ENCODE data around the gene ANKRD40CL. TPM values are rescaled to one million over a fixed set of nuclear protein-coding genes. Genes with fewer than 3 reads are reported as not detected.

Gene ANKRD40CL
- total RNA-seq, 1 donor from 2014 or later: not detected

DNA sequence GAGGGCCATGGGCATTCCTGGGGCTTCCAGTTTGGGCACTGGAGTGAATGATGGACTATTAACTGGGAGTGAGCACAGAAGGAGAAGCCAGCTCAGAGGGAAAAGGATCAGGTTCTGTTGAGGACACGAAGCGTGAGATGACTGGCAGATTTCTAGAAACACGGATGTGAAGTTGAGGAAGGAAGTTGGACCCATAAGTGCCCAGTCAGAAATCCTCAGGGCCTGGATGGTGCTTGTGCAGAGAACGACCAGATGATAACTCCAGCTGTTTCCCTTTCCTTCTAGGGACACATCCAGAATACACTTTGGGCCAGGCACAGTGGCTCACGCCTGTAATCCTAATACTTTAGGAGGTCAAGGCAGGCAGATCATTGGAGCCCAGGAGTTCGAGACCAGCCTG is 23.3 kb upstream of the ANKRD40CL start:
- Mint-ChIP-seq H3K36me3 (ENCODE audit: unreplicated experiment) (no peaks in the 10 kb centered on the region), H3K4me1 (ENCODE audit: unreplicated experiment) (no peaks in the 10 kb centered on the region), H3K9me3 (ENCODE audit: unreplicated experiment) (no peaks in the 10 kb centered on the region), H3K27ac (ENCODE audit: unreplicated experiment) (no peak overlapping the region), H3K4me3 (ENCODE audit: unreplicated experiment) (no peak overlapping the region), H3K27me3 (ENCODE audit: unreplicated experiment) (no peaks in the 10 kb centered on the region)
- TF ChIP-seq, protein P1, sequence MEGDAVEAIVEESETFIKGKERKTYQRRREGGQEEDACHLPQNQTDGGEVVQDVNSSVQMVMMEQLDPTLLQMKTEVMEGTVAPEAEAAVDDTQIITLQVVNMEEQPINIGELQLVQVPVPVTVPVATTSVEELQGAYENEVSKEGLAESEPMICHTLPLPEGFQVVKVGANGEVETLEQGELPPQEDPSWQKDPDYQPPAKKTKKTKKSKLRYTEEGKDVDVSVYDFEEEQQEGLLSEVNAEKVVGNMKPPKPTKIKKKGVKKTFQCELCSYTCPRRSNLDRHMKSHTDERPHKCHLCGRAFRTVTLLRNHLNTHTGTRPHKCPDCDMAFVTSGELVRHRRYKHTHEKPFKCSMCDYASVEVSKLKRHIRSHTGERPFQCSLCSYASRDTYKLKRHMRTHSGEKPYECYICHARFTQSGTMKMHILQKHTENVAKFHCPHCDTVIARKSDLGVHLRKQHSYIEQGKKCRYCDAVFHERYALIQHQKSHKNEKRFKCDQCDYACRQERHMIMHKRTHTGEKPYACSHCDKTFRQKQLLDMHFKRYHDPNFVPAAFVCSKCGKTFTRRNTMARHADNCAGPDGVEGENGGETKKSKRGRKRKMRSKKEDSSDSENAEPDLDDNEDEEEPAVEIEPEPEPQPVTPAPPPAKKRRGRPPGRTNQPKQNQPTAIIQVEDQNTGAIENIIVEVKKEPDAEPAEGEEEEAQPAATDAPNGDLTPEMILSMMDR (IDR thresholded peaks at IDR 0.05): no peak
- DNase-seq (ENCODE audit: extremely low spot score, unreplicated experiment): no peak

DNA sequence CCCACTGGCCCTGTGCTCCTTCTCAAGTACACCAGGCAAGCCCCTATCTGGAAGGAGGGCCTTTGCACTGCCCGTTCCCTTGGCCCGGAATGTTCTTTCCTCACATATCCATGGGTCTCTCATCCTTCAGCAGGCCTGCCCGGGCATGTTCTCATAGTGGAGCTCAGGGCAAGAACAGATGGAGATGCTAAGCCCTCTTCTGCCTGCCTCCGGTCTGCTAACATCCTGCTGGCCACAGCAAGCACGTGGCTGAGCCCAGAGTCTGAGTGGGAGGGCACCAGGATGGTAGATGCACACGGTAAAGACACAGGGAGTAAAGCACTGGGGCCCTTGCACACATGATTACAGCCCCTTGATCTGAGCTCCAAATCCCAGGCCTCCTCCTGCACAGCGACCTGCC is 19.8 kb upstream of the ANKRD40CL start:
- no peaks in the 10 kb centered on the region for H3K36me3 Mint-ChIP-seq (ENCODE audit: unreplicated experiment)

GRCh38 chr17:50785946-50786570 is 18.7 kb upstream of the ANKRD40CL start:
- Mint-ChIP-seq H3K4me1 (ENCODE audit: unreplicated experiment) (no peaks in the 10 kb centered on the region), H3K36me3 (ENCODE audit: unreplicated experiment) (no peaks in the 10 kb centered on the region), H3K27ac (ENCODE audit: unreplicated experiment) (no peak overlapping the region), H3K9me3 (ENCODE audit: unreplicated experiment) (no peaks in the 10 kb centered on the region), H3K4me3 (ENCODE audit: unreplicated experiment) (no peak overlapping the region), H3K27me3 (ENCODE audit: unreplicated experiment) (no peaks in the 10 kb centered on the region)
- TF ChIP-seq, protein P1 (IDR thresholded peaks at IDR 0.05): no peak
- DNase-seq (ENCODE audit: extremely low spot score, unreplicated experiment): no peak

More for the DNA sequence above, 19.8 kb upstream of the ANKRD40CL start:
- Mint-ChIP-seq H3K4me1 (ENCODE audit: unreplicated experiment) (no peaks in the 10 kb centered on the region), H3K9me3 (ENCODE audit: unreplicated experiment) (no peaks in the 10 kb centered on the region), H3K27ac (ENCODE audit: unreplicated experiment) (no peak overlapping the region), H3K27me3 (ENCODE audit: unreplicated experiment) (no peaks in the 10 kb centered on the region), H3K4me3 (ENCODE audit: unreplicated experiment) (no peak overlapping the region)
- TF ChIP-seq, protein P1 (IDR thresholded peaks at IDR 0.05): no peak
- DNase-seq (ENCODE audit: extremely low spot score, unreplicated experiment): no peak

GRCh38 chr17:50785126-50785525 is 17.8 kb upstream of the ANKRD40CL start:
- no peaks in the 10 kb centered on the region for H3K27me3 Mint-ChIP-seq (ENCODE audit: unreplicated experiment)
- TF ChIP-seq, protein P1 (IDR thresholded peaks at IDR 0.05): no peak
- no peak for DNase-seq (ENCODE audit: extremely low spot score, unreplicated experiment)
- H3K4me1 Mint-ChIP-seq (ENCODE audit: unreplicated experiment): no peaks in the 10 kb centered on the region
- no peaks in the 10 kb centered on the region for H3K36me3 Mint-ChIP-seq (ENCODE audit: unreplicated experiment)
- H3K9me3 Mint-ChIP-seq (ENCODE audit: unreplicated experiment): no peaks in the 10 kb centered on the region
- no peak overlapping the region for H3K27ac Mint-ChIP-seq (ENCODE audit: unreplicated experiment)
- no peak overlapping the region for H3K4me3 Mint-ChIP-seq (ENCODE audit: unreplicated experiment)

GRCh38 chr17:50783905-50784304 is 16.6 kb upstream of the ANKRD40CL start:
- Mint-ChIP-seq H3K27ac (ENCODE audit: unreplicated experiment) (no peak overlapping the region), H3K4me3 (ENCODE audit: unreplicated experiment) (no peak overlapping the region), H3K27me3 (ENCODE audit: unreplicated experiment) (no peaks in the 10 kb centered on the region), H3K4me1 (ENCODE audit: unreplicated experiment) (no peaks in the 10 kb centered on the region), H3K36me3 (ENCODE audit: unreplicated experiment) (no peaks in the 10 kb centered on the region), H3K9me3 (ENCODE audit: unreplicated experiment) (no peaks in the 10 kb centered on the region)
- no peak for DNase-seq (ENCODE audit: extremely low spot score, unreplicated experiment)
- TF ChIP-seq, protein P1 (IDR thresholded peaks at IDR 0.05): no peak
